Parathyroid adenoma (tissue), 2 donors: ENCODE data around the gene LSMEM2.

Experiments
- H2AFZ ChIP-seq: fragments of 300-600 bp; sonication (generic); one replicate; pipeline ENCODE4 v1.7.0; 2017; ENCODE audit warnings: antibody characterized with exemption, mild to moderate bottlenecking
- H3K27ac ChIP-seq: fragments of 300-600 bp; sonication (generic); one replicate; pipeline ENCODE4 v1.7.0; 2017
- H3K27me3 ChIP-seq: fragments of 300-600 bp; sonication (generic); one replicate; pipeline ENCODE4 v1.7.0; 2017; ENCODE audit warnings: low read length; ENCODE audit not compliant: control insufficient read depth, insufficient read depth
- H3K36me3 ChIP-seq: fragments of 300-600 bp; sonication (generic); one replicate; pipeline ENCODE4 v1.7.0; 2017; ENCODE audit warnings: low read length; ENCODE audit not compliant: control insufficient read depth, insufficient read depth
- H3K4me1 ChIP-seq: fragments of 300-600 bp; sonication (generic); one replicate; pipeline ENCODE4 v1.7.0; 2017; ENCODE audit warnings: control low read depth
- H3K4me2 ChIP-seq: fragments of 300-600 bp; sonication (generic); one replicate; pipeline ENCODE4 v1.7.0; 2017; ENCODE audit warnings: low read length
- H3K4me3 ChIP-seq: fragments of 300-600 bp; sonication (generic); one replicate; pipeline ENCODE4 v1.7.0; 2017; ENCODE audit warnings: low read depth, low read length
- H3K79me2 ChIP-seq: fragments of 300-600 bp; sonication (generic); one replicate; pipeline ENCODE4 v1.7.0; 2017; ENCODE audit warnings: control low read depth
- H3K9ac ChIP-seq: fragments of 300-600 bp; sonication (generic); one replicate; pipeline ENCODE4 v1.7.0; 2017; ENCODE audit warnings: mild to moderate bottlenecking
- H3K9me3 ChIP-seq: fragments of 300-600 bp; sonication (generic); one replicate; pipeline ENCODE4 v1.7.0; 2017; ENCODE audit warnings: low read length; ENCODE audit not compliant: control insufficient read depth
- CTCF ChIP-seq: fragments of 300-600 bp; sonication (generic); IDR thresholded peaks from one replicate; pipeline ENCODE4 v1.7.0; 2017; ENCODE audit warnings: antibody characterized with exemption, mild to moderate bottlenecking
- donor health status: primary hyperparathyroidism.

LSMEM2 gene

GRCh38 chr3:50256978-50257890 lies 21.7 kb upstream of the LSMEM2 start:
- Histone ChIP-seq H3K79me2 (peaks cover 12% of the 10 kb centered on the region), H3K27ac (no peak overlapping the region), H3K9ac (no peak overlapping the region), H3K4me3 (no peak overlapping the region), H3K27me3 (no peaks in the 10 kb centered on the region), H3K4me2 (no peak overlapping the region), H3K9me3 (no peaks in the 10 kb centered on the region), H2AFZ (no peak overlapping the region), H3K36me3 (no peaks in the 10 kb centered on the region), H3K4me1 (peaks cover 18% of the 10 kb centered on the region)
- peak; percentile 32 for TF ChIP-seq CTCF

GRCh38 chr3:50258029-50258680 lies 20.7 kb upstream of the LSMEM2 start:
- TF ChIP-seq CTCF, result no peak
- Histone ChIP-seq H3K27me3 (no peaks in the 10 kb centered on the region), H2AFZ (no peak overlapping the region), H3K27ac (no peak overlapping the region), H3K9me3 (no peaks in the 10 kb centered on the region), H3K4me3 (no peak overlapping the region), H3K4me2 (no peak overlapping the region), H3K4me1 (peaks cover 18% of the 10 kb centered on the region), H3K79me2 (peaks cover 3% of the 10 kb centered on the region), H3K9ac (no peak overlapping the region), H3K36me3 (no peaks in the 10 kb centered on the region)

GRCh38 chr3:50258979-50259378 lies 19.9 kb upstream of the LSMEM2 start:
- no peaks in the 10 kb centered on the region for H3K36me3 ChIP-seq
- H3K4me2 ChIP-seq, result no peak overlapping the region
- TF ChIP-seq CTCF, result no peak
- peaks cover 20% of the 10 kb centered on the region for H3K4me1 ChIP-seq
- no peaks in the 10 kb centered on the region for H3K9me3 ChIP-seq
- H3K27ac ChIP-seq, result peak overlapping the region; percentile 89
- no peaks in the 10 kb centered on the region for H3K27me3 ChIP-seq
- peaks cover 3% of the 10 kb centered on the region for H3K79me2 ChIP-seq
- no peak overlapping the region for H3K4me3 ChIP-seq
- no peak overlapping the region for H3K9ac ChIP-seq
- H2AFZ ChIP-seq, result no peak overlapping the region

GRCh38 chr3:50259432-50260026 lies 19.4 kb upstream of the LSMEM2 start:
- H3K79me2 ChIP-seq, result peaks cover 3% of the 10 kb centered on the region
- no peaks in the 10 kb centered on the region for H3K9me3 ChIP-seq
- no peaks in the 10 kb centered on the region for H3K36me3 ChIP-seq
- H3K27ac ChIP-seq, result peak overlapping the region; percentile 89
- TF ChIP-seq CTCF, result no peak
- H3K27me3 ChIP-seq, result no peaks in the 10 kb centered on the region
- no peak overlapping the region for H3K4me3 ChIP-seq
- peaks cover 26% of the 10 kb centered on the region for H3K4me1 ChIP-seq
- peak overlapping the region; percentile 45 for H3K4me2 ChIP-seq
- no peak overlapping the region for H2AFZ ChIP-seq
- H3K9ac ChIP-seq, result no peak overlapping the region
